Right cardiac atrium (tissue), 5 donors: ENCODE data around the gene S100P. TPM values are rescaled to one million over a fixed set of nuclear protein-coding genes. Genes with fewer than 3 reads are reported as not detected.
A peak's percentile ranks its signal among the peaks of the same experiment; 100 is the strongest.
"Not testable (repeated sequence)": the region's sequence is repeated elsewhere in the genome, so short reads cannot be mapped to it uniquely, and the experiment has no call there.

Experiments used
- ATAC-seq, 2 donors: fragments of 200-7000 bp; cut with Tn5 transposase; one replicate each; pipeline versions ENCODE4 v1.8.0 to v1.9.1; 2020; ENCODE audit warnings: moderate library complexity in 2 of 2, mild to moderate bottlenecking in 1 of 2
- DNase-seq, 3 donors: peaks; one replicate each; pipeline ENCODE4 v3.0.0-alpha.2; 2020
- H3K27ac ChIP-seq: one replicate; pipeline ENCODE4 v1.5.1; 2013; ENCODE audit warnings: mild to moderate bottlenecking, low read length, control low read depth, moderate library complexity
- H3K27me3 ChIP-seq: one replicate; pipeline ENCODE4 v1.6.1; 2013; ENCODE audit not compliant: control insufficient read depth, insufficient read depth
- H3K4me1 ChIP-seq: one replicate; pipeline ENCODE4 v1.6.1; 2013; ENCODE audit warnings: low read length; ENCODE audit not compliant: control insufficient read depth, insufficient read depth
- H3K4me3 ChIP-seq: one replicate; pipeline ENCODE4 v1.5.1; 2013; ENCODE audit warnings: low read length, control low read depth
- H3K9me3 ChIP-seq: one replicate; pipeline ENCODE4 v1.6.1; 2013; ENCODE audit warnings: low read length; ENCODE audit not compliant: control insufficient read depth
- WGBS: extraction: QIAGEN DNeasy Blood & Tissue Kit; methylation state at CpG from one replicate; pipeline ENCODE4 v1.1.7; 2013; 5-methylcytosine and 5-hydroxymethylcytosine counted together
- intact Hi-C, 4 donors: fragments of 100-400 bp; cut with DNase I; formaldehyde crosslinking; loops; one replicate each; pipeline versions ENCODE4 v1.11.0 to v1.14.0; 2022 to 2023
- polyA plus RNA-seq: library from polyadenylated mRNA; stranded (reverse); fragments of 200-250 nt; gene quantifications from one replicate; pipeline ENCODE4 v1.2.3, GENCODE V29; 2013
- total RNA-seq, 4 donors: library from RNA; stranded (reverse); fragmentation: NEBNext Ultra II Directional; extraction: Animal tissue kit (Norgen Biotek cat#: 25700); gene quantifications; one replicate each; pipeline ENCODE4 v1.2.1, GENCODE V29; 2021
- donor health status: healthy with polysubstance abuse.
- donor health status: DM: no; HTN: yes; CAD: no.
- donor health status: DM: no; HTN: no; CAD: no.
- donor health status: DM: no; HTN: yes; CAD: no; lungs with severe emphysema.
- donor health status: DM: yes; HTN: yes; CAD: no.

S100P gene
- total and polyA plus RNA-seq, 5 donors, result 0.16 to 1.5 TPM; not detected in 3

DNA sequence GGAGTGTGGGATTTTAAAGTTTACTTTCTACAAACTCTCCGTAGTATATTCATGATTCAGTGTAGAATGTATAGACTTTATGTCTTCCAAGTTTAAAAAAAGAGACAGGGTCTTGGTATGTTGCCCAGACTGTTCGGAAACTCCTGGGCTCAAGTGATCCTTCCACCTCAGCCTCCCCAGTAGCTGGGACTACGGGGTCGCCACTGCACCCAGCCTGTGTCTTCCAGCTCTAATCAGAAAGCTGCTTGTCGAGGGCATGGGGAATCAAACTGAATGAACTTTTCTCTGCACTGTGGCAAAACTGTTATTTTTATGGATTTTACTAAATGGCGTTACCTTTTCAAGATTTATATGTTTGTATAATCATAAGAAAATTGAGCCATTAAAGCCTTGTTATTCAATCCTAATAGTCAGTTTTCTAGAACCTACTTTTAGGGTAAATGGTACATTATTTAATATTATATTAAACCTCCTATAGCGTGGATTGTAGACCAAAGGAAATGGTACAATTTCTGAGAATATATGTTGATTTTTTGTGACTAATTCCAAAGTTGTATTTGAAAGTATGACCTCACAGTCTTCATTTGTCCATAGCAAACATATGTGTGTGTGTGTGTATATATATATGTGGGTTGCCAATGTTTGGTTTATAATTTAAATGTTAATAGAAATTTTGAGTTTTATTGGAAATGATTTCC, 23.4 kb downstream of the S100P start:
- Histone ChIP-seq H3K4me3 (peak overlapping the region; percentile 41), H3K27me3 (no peaks in the 10 kb centered on the region), H3K9me3 (no peaks in the 10 kb centered on the region), H3K4me1 (no peaks in the 10 kb centered on the region), H3K27ac (no peak overlapping the region)
- intact Hi-C loops, result loop anchor here in 1 of 4 donors (5.0 kb wide), 1 partner anchor 65 kb away; the partner anchor contains the start of gene KIAA0232
- WGBS, result 28% methylated on average over 7 of the region's 7 CpGs
- no peak for DNase-seq
- ATAC-seq, result no peak

DNA sequence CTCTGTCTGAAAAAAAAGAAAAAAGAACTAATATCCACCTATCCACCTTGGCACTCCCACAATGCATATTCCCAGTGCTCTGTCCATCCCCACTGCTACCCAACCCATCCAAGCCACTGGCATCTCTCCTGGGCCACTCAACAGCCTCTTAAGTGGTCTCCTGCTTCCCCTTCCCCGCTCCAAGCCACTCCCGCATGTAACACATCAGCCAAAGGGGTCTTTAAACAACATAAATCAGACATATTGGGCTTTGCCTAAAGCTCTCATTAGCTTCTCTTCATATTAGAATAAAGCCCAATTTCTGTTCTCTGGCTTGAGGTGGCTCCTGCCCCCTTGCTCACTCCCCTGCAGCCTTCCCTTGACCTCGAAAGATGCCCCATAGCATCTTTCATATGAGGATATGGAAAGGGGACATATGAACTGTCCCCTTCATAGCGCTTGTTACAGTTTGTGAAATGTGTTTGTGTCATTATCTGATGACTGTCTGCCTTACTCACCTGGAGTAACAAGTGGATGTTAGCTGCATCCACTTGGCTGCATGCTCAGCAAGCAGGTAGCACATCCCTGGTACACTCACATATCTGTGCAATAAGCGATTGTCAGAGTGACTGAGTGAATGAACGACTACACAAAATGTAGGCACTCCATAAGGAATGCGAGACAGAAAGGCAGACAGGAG, 25.4 kb downstream of the S100P start:
- H3K27me3 ChIP-seq, result no peaks in the 10 kb centered on the region
- intact Hi-C loops, result loop anchor here in 1 of 4 donors (5.0 kb wide), 1 partner anchor 63 kb away; the partner anchor contains the start of gene KIAA0232
- H3K4me1 ChIP-seq, result no peaks in the 10 kb centered on the region
- H3K9me3 ChIP-seq, result no peaks in the 10 kb centered on the region
- no peak for DNase-seq
- 84% methylated on average over 7 of the region's 7 CpGs for WGBS
- H3K27ac ChIP-seq, result no peak overlapping the region
- no peak overlapping the region for H3K4me3 ChIP-seq
- ATAC-seq, result no peak

DNA sequence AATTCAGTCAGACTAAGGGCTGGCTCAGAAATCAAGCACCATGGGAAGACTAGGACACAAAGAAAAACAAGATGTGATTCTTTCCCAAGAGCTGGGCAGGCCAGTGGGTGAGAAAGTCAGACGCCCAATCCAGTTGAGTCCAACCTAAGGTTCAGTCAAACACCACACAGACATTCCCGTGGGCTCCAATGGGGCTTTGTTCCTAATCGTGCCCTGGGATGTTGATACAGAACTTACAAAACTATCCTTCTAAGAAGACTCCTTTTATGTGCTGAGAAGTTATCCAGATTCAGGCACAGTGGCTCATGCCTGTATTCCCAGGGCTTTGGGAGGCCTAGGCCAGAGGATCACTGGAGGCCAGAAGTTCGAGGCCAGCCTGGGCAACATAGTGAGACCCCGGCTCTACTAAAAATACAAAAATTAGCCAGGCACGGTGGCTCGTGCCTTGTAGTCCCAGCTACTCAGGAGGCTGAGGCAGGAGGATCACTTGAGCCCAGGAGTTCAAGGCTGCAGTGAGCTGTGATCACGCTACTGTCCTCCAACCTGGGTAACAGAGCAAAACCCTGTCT, 26.0 kb downstream of the S100P start:
- ATAC-seq (no peak), DNase-seq (peak in 1 of 3 donors; percentile 21)
- Histone ChIP-seq H3K27ac (no peak overlapping the region), H3K4me3 (no peak overlapping the region), H3K9me3 (no peaks in the 10 kb centered on the region), H3K4me1 (no peaks in the 10 kb centered on the region), H3K27me3 (no peaks in the 10 kb centered on the region)
- intact Hi-C loops, result loop anchor here (2.0 to 10.0 kb wide), 8 partner anchors 63 to 355 kb away; partner anchors contain the start of gene KIAA0232 (in 2 of the 4)
- 73% methylated on average over 8 of the region's 8 CpGs for WGBS

DNA sequence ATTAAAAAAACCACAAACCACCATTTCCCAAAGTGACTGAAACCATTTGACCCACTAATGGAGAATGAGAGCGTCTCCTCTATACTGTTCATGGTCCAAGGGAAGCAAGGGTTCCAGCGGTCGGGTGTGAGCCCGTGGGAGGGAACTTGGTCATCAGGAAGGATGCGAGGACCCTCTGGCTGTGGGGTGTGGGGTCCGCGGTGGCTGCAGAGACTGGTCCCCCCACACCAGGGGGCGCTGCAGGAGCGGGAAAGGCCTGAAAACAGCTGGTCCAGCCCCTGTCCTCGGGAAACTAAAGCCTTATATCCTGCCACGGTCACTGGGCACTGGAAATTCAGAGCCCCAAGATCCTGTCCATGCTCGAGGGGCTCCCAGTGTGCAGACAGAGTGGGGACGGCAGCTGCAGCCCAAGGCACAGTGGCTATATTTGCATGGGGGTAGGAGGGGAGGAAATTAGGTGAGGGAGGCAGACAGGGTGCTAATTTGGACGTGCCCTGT, 26.6 kb downstream of the S100P start:
- no peaks in the 10 kb centered on the region for H3K27me3 ChIP-seq
- H3K9me3 ChIP-seq, result no peaks in the 10 kb centered on the region
- no peak overlapping the region for H3K27ac ChIP-seq
- DNase-seq, result peak; percentile 89 to 95 (median 93)
- peak; percentile 73 to 81 for ATAC-seq
- intact Hi-C loops, result loop anchor here (2.0 to 10.0 kb wide), 7 partner anchors 65 to 355 kb away; partner anchors contain the start of gene KIAA0232 (in 1 of the 4)
- no peak overlapping the region for H3K4me3 ChIP-seq
- WGBS, result 4% methylated on average over 14 of the region's 14 CpGs
- no peaks in the 10 kb centered on the region for H3K4me1 ChIP-seq

DNA sequence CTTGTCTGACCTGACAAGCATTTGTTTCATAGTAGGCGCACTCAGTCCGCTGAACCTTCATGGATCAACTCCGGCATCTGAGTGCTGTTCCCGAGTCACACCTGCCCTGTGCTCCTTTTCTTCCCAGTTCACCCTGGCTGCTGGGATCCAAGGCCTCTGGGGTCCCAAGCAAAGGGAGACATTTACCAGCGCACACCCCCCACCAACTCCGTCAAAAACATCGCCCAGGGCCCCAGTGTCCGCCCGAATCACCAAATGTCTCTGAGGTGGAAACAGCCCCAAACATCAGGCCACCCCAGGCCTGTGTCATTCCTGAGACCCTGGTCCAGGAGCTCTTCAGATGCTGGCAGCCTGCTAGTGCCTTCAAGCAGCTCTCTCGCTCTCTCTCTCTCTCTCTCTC, 27.4 kb downstream of the S100P start:
- intact Hi-C loops, result loop anchor here (2.0 to 10.0 kb wide), 7 partner anchors 64 to 354 kb away; partner anchors contain the start of gene KIAA0232 (in 1 of the 4)
- ATAC-seq (no peak), DNase-seq (no peak)
- Histone ChIP-seq H3K27me3 (no peaks in the 10 kb centered on the region), H3K9me3 (no peaks in the 10 kb centered on the region), H3K4me3 (no peak overlapping the region), H3K27ac (no peak overlapping the region), H3K4me1 (no peaks in the 10 kb centered on the region)
- WGBS, result 97% methylated on average over 10 of the region's 10 CpGs

DNA sequence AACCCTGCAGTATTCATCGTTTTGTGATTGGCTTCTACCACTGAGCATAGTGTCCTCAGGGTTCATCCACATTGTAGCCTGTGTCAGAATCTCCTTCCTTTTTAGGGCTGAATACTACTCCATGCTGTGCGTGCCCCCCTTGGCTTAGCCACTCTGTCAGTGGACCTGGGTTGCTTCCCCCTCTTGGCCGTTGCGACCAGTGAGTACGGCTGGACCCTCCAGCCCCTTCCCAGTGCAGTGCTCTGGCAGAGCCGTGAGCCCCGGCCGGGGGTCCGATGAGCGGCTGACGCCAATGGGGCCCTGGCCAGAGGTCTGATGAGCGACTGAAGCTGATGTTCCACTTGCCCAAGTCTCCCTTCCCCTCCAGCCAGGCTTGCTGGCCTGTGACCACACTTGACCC, 29.2 kb downstream of the S100P start:
- Histone ChIP-seq H3K4me3 (no peak overlapping the region), H3K9me3 (no peaks in the 10 kb centered on the region), H3K27ac (no peak overlapping the region), H3K4me1 (no peaks in the 10 kb centered on the region), H3K27me3 (no peaks in the 10 kb centered on the region)
- 93% methylated on average over 12 of the region's 12 CpGs for WGBS
- ATAC-seq (no peak), DNase-seq (no peak)
- intact Hi-C loops, result loop anchor here in 3 of 4 donors (5.0 to 10.0 kb wide), 4 partner anchors 62 to 352 kb away; partner anchors contain the start of gene KIAA0232 (in 1 of the 3)

DNA sequence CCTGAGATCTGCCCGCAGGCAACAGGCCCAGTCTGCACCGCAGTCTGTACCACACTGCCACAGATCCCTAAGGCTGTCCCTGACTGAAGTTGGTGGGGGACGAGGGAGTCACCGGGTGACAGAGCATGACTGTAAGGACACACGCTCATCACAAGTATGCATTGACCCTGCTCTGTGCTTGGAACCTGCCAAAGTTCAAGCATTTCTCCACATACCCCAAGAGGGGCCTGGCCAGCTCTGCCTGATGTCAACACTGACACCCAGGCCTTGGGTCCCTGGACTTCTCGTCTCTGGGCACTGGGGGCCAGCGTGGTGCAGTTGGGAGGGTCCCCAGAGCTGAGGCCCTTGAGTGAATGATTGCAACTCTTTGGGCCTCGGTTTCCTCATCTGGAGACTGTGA, 30.2 kb downstream of the S100P start:
- 90% methylated on average over 8 of the region's 8 CpGs for WGBS
- intact Hi-C loops, result loop anchor here in 3 of 4 donors (5.0 to 10.0 kb wide), 4 partner anchors 61 to 351 kb away; partner anchors contain the start of gene KIAA0232 (in 1 of the 3)
- no peak overlapping the region for H3K4me3 ChIP-seq

DNA sequence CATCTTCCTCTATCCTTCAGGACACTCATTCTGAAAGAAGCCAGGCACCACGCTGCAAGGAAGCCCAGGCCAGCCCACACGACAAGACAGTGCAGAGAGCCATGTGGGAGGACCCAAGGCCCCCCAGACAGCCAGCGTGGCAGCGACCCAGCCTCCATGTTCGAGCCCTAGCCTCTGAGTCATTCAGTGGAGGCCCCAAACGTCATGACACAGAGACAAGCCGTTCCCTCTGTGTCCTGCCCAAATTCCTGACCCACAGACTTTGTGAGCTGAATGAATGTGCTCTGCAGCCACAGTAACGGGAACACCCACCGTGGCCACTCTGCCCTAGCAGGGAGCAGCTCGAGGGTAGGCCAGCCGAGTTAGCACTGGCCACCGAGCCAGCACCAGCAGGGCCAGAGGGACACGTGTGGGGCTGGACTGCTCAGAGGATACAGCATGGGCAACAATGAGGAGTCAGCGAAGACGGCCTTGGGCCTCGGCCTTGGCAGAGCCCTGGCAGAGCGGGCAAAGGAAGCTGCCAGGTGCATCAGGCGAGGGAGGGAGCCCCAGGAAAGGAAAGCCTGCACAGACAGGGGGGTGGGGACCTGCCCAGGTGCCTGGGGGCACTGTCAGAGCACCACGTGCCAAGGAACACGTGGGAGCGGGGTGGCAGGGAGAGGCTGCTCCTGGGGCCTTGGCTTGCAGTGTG, 30.9 kb downstream of the S100P start:
- ATAC-seq (no peak), DNase-seq (peak in 1 of 3 donors; percentile 47)
- no peaks in the 10 kb centered on the region for H3K27me3 ChIP-seq
- H3K27ac ChIP-seq, result no peak overlapping the region
- H3K9me3 ChIP-seq, result no peaks in the 10 kb centered on the region
- intact Hi-C loops, result loop anchor here in 3 of 4 donors (5.0 to 10.0 kb wide), 4 partner anchors 60 to 350 kb away; partner anchors contain the start of gene KIAA0232 (in 1 of the 3)
- no peaks in the 10 kb centered on the region for H3K4me1 ChIP-seq
- WGBS, result 81% methylated on average over 21 of the region's 21 CpGs
- no peak overlapping the region for H3K4me3 ChIP-seq

More for the DNA sequence above, 30.2 kb downstream of the S100P start:
- no peaks in the 10 kb centered on the region for H3K4me1 ChIP-seq
- DNase-seq (no peak), ATAC-seq (no peak)
- no peaks in the 10 kb centered on the region for H3K9me3 ChIP-seq
- no peaks in the 10 kb centered on the region for H3K27me3 ChIP-seq
- no peak overlapping the region for H3K27ac ChIP-seq

DNA sequence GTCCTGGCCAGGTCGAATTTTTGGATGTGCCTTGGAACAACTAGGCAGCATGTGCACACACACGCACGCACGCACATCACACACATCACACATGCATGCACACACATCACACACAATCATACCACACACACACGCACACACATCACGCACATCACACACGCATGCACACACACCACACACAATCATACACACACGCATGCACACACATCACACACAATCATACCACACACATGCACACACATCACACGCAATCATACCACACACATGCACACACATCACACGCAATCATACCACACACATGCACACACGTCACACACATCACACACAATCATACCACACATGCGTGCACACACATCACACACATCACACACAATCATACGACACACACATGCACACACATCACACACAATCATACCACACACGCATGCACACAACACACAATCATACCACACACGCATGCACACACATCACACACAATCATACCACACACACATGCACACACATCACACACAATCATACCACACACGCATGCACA, 31.8 kb downstream of the S100P start:
- not testable (repeated sequence) for H3K9me3 ChIP-seq, H3K27me3 ChIP-seq, DNase-seq, H3K4me3 ChIP-seq, H3K27ac ChIP-seq, ATAC-seq, H3K4me1 ChIP-seq
- intact Hi-C loops, result loop anchor here in 2 of 4 donors (10.0 kb wide), 2 partner anchors 59 to 349 kb away; partner anchors contain the start of gene KIAA0232 (in 1 of the 2)
- 94% methylated on average over 16 of the region's 16 CpGs for WGBS
